Endothelial cell (in vitro differentiated cells): Measurements from ENCODE around the gene PIGP. TPM values are rescaled to one million over a fixed set of nuclear protein-coding genes. Genes with fewer than 3 reads are reported as not detected.
"Not testable (repeated sequence)": the region's sequence is repeated elsewhere in the genome, so short reads cannot be mapped to it uniquely, and the experiment has no call there.

Experiments used
- DNase-seq: peaks from one replicate; pipeline ENCODE4 v3.0.0; 2021; ENCODE audit warnings: low spot score
- H3K27ac Mint-ChIP-seq: one replicate; pipeline ENCODE4 v1.8.0; 2021; ENCODE audit warnings: mixed read lengths, inconsistent platforms; ENCODE audit not compliant: unreplicated experiment
- H3K27me3 Mint-ChIP-seq: one replicate; pipeline ENCODE4 v1.8.0; 2021; ENCODE audit warnings: mild to moderate bottlenecking, moderate library complexity, mixed read lengths, inconsistent platforms; ENCODE audit not compliant: unreplicated experiment
- H3K36me3 Mint-ChIP-seq: one replicate; pipeline ENCODE4 v1.8.0; 2021; ENCODE audit warnings: mild to moderate bottlenecking, low read depth, mixed read lengths, inconsistent platforms; ENCODE audit not compliant: unreplicated experiment
- H3K4me1 Mint-ChIP-seq: one replicate; pipeline ENCODE4 v1.8.0; 2021; ENCODE audit warnings: mild to moderate bottlenecking, mixed read lengths, inconsistent platforms; ENCODE audit not compliant: unreplicated experiment
- H3K4me3 Mint-ChIP-seq: one replicate; pipeline ENCODE4 v1.8.0; 2021; ENCODE audit warnings: mild to moderate bottlenecking, mixed read lengths, inconsistent platforms; ENCODE audit not compliant: unreplicated experiment
- H3K9me3 Mint-ChIP-seq: one replicate; pipeline ENCODE4 v1.8.0; 2021; ENCODE audit warnings: mixed read lengths, inconsistent platforms; ENCODE audit not compliant: unreplicated experiment
- total RNA-seq: library from RNA; stranded (reverse); fragmentation: NEBNext Ultra II Directional; extraction: Animal tissue kit (Norgen Biotek cat#: 25700); gene quantifications from one replicate; pipeline ENCODE4 v1.2.1, GENCODE V29; 2021; ENCODE audit not compliant: unreplicated experiment
- TF ChIP-seq, protein P1 (sequence below): fragments of 200-600 bp; sonication (generic); IDR thresholded peaks from one replicate; pipeline ENCODE4 v1.5.0; 2021; ENCODE audit warnings: antibody characterized with exemption; ENCODE audit not compliant: unreplicated experiment

The PIGP gene
- total RNA-seq, 1 donor from 2014 or later: 14.1 TPM

DNA sequence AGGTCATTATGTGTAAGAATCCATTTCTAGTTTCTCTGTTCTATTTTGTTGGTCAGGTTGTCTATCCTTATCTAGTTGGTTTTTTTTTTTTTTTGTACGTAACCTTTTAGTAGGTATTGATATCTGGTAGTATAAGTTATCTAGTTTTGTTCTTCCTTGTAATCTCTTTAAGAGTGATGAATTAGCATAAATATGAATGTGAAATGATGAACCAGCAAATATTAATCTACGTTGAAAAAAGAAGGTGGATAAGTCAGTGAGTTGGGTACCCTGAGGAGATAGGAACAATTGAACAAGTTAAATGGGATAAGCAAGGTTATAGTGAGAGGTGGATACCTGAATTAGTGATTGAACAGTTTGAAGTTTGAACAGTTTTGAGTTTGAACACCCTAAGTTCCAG is 34.1 kb upstream of the PIGP start:
- TF ChIP-seq, protein P1, sequence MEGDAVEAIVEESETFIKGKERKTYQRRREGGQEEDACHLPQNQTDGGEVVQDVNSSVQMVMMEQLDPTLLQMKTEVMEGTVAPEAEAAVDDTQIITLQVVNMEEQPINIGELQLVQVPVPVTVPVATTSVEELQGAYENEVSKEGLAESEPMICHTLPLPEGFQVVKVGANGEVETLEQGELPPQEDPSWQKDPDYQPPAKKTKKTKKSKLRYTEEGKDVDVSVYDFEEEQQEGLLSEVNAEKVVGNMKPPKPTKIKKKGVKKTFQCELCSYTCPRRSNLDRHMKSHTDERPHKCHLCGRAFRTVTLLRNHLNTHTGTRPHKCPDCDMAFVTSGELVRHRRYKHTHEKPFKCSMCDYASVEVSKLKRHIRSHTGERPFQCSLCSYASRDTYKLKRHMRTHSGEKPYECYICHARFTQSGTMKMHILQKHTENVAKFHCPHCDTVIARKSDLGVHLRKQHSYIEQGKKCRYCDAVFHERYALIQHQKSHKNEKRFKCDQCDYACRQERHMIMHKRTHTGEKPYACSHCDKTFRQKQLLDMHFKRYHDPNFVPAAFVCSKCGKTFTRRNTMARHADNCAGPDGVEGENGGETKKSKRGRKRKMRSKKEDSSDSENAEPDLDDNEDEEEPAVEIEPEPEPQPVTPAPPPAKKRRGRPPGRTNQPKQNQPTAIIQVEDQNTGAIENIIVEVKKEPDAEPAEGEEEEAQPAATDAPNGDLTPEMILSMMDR: no peak
- no peak for DNase-seq
- Mint-ChIP-seq H3K4me1 (no peaks in the 10 kb centered on the region), H3K27me3 (peaks cover 3% of the 10 kb centered on the region), H3K9me3 (peaks cover 5% of the 10 kb centered on the region), H3K27ac (no peak overlapping the region), H3K36me3 (peaks cover 45% of the 10 kb centered on the region), H3K4me3 (no peak overlapping the region)

DNA sequence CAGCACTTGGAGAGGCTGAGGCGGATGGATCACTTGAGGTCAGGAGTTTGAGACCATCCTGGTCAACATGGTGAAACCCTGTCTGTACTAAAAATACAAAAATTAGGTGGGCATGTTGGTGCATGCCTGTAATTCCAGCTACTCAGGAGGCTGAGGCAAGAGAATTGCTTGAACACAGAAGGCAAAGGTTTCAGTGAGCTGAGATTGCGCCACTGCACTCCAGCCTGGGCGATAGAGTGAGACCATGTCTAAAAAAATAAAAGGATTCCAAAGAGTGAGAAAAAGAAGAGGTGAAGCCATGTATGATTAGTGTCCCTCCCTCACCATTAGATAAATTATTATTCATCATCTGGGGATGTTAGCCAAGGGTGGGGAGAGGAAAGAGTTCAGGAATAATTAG is 29.9 kb upstream of the PIGP start:
- Mint-ChIP-seq H3K36me3 (peaks cover 24% of the 10 kb centered on the region), H3K4me3 (peak overlapping the region; percentile 1)
- not testable (repeated sequence) for DNase-seq, H3K9me3 Mint-ChIP-seq, H3K27ac Mint-ChIP-seq, H3K27me3 Mint-ChIP-seq, H3K4me1 Mint-ChIP-seq

DNA sequence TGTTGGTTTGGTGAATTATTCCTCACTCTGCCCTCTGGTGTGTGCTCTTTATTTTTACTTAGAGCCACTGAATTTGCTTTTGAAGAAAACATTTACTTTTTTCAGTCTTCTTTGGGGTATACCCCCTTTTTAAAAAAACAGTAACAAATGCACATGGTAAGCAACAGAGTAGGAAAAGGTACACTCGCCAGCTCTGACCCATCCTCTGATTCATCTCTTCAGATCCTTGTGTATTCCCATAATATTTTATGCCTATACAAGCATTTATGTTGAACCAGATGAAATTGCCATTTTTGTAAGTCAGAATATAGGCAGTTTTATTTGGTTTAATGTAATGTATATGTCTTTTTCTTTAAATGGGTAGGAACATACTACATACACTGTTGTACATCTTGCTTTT is 28.5 kb upstream of the PIGP start:
- Mint-ChIP-seq H3K9me3 (no peaks in the 10 kb centered on the region), H3K36me3 (peaks cover 17% of the 10 kb centered on the region), H3K27ac (no peak overlapping the region), H3K27me3 (peaks cover 1% of the 10 kb centered on the region), H3K4me3 (no peak overlapping the region), H3K4me1 (no peaks in the 10 kb centered on the region)
- DNase-seq: no peak
- TF ChIP-seq, protein P1: no peak

DNA sequence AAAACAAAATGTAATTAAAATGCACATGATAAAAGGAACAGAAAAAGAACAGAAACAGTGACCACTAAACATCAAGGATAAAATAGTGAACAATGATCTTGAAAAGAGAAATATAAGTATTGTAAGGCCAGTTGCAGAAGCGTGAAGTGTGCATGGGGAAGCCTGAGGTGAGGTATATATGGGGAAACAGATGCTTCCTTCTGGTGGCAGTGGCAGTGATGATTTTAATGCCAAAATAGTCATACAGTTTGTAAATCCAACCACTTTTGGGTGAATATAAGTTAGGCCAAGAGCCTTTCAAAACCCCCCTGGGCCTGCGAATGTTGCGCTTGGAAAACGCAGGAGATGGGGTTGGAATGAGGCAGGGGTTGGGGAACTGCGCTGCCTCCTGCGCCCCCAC is 27.4 kb upstream of the PIGP start:
- TF ChIP-seq, protein P1: no peak
- Mint-ChIP-seq H3K4me1 (no peaks in the 10 kb centered on the region), H3K9me3 (no peaks in the 10 kb centered on the region), H3K4me3 (no peak overlapping the region), H3K36me3 (peaks cover 17% of the 10 kb centered on the region), H3K27me3 (peaks cover 3% of the 10 kb centered on the region), H3K27ac (no peak overlapping the region)
- no peak for DNase-seq

DNA sequence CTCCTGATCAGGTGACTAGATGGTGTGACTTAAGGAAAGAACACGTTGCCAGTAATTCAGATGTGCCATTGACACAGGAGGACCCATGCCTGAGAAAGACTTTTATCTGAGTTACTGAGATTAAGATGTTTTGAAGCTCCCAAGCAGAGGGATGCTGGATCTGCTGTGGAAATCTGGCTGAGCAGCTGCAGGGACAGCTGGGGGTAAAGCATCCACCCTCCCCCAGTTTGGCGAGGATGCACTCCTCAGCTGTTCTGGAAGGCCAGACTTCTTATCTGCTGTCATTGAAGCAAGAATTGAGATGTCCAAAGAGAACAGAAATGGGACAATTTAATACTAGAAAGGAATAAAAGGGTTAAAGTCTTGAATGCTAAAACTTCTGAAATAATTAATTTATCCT is 25.9 kb upstream of the PIGP start:
- peaks cover 22% of the 10 kb centered on the region for H3K36me3 Mint-ChIP-seq
- H3K27ac Mint-ChIP-seq: no peak overlapping the region
- TF ChIP-seq, protein P1: no peak
- DNase-seq: no peak
- peaks cover 3% of the 10 kb centered on the region for H3K27me3 Mint-ChIP-seq
- H3K4me1 Mint-ChIP-seq: no peaks in the 10 kb centered on the region
- no peaks in the 10 kb centered on the region for H3K9me3 Mint-ChIP-seq
- H3K4me3 Mint-ChIP-seq: no peak overlapping the region

DNA sequence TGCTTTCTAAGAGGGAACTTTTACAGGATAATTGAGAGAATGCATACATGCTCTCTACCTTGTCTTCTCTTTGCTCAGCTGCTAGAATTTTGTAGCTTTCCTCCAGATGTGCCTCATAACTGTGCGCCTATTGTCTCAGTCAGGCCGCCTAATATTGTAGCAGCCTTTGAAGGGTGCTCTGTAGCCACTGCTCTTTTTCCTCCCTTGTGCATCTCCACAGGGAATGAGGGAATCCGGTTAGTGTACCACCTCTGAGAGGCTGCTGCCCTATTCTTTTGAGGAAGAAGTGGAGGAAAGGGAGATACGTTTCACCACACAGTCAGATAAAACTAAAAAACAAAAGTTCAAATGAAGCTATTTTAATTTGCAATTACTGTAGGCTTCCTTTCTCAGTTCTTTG is 22.9 kb upstream of the PIGP start:
- no peak for DNase-seq
- TF ChIP-seq, protein P1: no peak
- H3K9me3 Mint-ChIP-seq: no peaks in the 10 kb centered on the region

More for the DNA sequence above, 22.9 kb upstream of the PIGP start:
- Mint-ChIP-seq H3K27me3 (peaks cover 2% of the 10 kb centered on the region), H3K4me1 (no peaks in the 10 kb centered on the region), H3K4me3 (peak overlapping the region; percentile 29), H3K36me3 (peaks cover 22% of the 10 kb centered on the region), H3K27ac (no peak overlapping the region)
